HFF-Myc (cell line): ENCODE measurements around the gene RABGAP1.

Experiments used
- DNase-seq: peaks from one replicate; pipeline ENCODE4 v3.0.0-alpha.2; 2011; ENCODE audit warnings: low read depth; ENCODE audit errors: extremely low read depth
- H3K4me3 ChIP-seq: replicated peaks from 2 replicates; pipeline ENCODE4 v1.5.1; 2011; ENCODE audit warnings: low read depth, mild to moderate bottlenecking, control low read depth, low read length
- CTCF ChIP-seq: IDR thresholded peaks from 2 replicates; pipeline ENCODE4 v1.5.1; 2012; ENCODE audit warnings: mild to moderate bottlenecking, low read depth, low read length, control low read depth; ENCODE audit errors: missing control alignments

The RABGAP1 gene

GRCh38 chr9:123027517-123027916, 86.7 kb downstream of the RABGAP1 start:
- DNase-seq: no peak
- H3K4me3 ChIP-seq: no peak overlapping the region
- no peak for TF ChIP-seq CTCF

GRCh38 chr9:123028136-123028535, 87.3 kb downstream of the RABGAP1 start:
- DNase-seq: no peak
- H3K4me3 ChIP-seq: no peak overlapping the region
- no peak for TF ChIP-seq CTCF

- H3K4me3 ChIP-seq: no peak overlapping the region
- no peak for DNase-seq
- TF ChIP-seq CTCF: no peak
Observed at GRCh38 chr9:123028973-123029372, 88.2 kb downstream of the RABGAP1 start.

GRCh38 chr9:123031963-123032362, 91.1 kb downstream of the RABGAP1 start:
- no peak overlapping the region for H3K4me3 ChIP-seq
- DNase-seq: no peak
- no peak for TF ChIP-seq CTCF

GRCh38 chr9:123033352-123033751, 92.5 kb downstream of the RABGAP1 start, which contains the start of gene GPR21:
Gene GPR21 (plus strand): TSS chr9:123033667. CDS start chr9:123034567, 900 bp downstream.
- H3K4me3 ChIP-seq: no peak within 1 kb of the TSS
- TF ChIP-seq CTCF: no peak
- DNase-seq: no peak

GRCh38 chr9:123033864-123034601, 93.2 kb downstream of the RABGAP1 start:
- no peak overlapping the region for H3K4me3 ChIP-seq
- no peak for TF ChIP-seq CTCF
- DNase-seq: no peak
